ENCODE results near the gene MMP11.

DNA sequence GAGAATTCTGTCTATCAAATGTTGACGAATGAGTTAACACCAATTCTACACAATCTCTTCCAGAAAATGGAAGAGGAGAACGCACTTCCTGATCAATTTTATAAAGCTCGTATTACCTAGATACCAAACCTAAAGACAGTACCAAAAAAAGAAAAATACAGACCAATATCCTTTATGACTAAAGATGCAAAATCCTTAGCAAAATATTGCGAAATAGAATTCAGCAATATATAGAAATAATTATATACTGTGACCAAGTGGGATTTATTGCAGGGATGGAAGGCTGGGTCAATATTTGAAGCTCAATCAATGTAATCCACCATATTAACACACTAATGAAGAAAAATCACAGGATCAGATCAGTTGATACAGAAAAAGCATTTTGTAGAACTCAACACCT is 39.7 kb downstream of the MMP11 start:
- TF ChIP-seq EZH2phosphoT487 (IDR thresholded peaks at IDR 0.05; ENCODE audit: borderline replicate concordance) = no peak
- no peak for TF ChIP-seq ZNF274 (IDR thresholded peaks at IDR 0.05; ENCODE audit: low read depth, low read length)
- no peak for TF ChIP-seq POLR2A (IDR thresholded peaks at IDR 0.05; ENCODE audit: borderline replicate concordance, extremely low read depth, insufficient read depth, insufficient read length)
- TF ChIP-seq, protein P1, sequence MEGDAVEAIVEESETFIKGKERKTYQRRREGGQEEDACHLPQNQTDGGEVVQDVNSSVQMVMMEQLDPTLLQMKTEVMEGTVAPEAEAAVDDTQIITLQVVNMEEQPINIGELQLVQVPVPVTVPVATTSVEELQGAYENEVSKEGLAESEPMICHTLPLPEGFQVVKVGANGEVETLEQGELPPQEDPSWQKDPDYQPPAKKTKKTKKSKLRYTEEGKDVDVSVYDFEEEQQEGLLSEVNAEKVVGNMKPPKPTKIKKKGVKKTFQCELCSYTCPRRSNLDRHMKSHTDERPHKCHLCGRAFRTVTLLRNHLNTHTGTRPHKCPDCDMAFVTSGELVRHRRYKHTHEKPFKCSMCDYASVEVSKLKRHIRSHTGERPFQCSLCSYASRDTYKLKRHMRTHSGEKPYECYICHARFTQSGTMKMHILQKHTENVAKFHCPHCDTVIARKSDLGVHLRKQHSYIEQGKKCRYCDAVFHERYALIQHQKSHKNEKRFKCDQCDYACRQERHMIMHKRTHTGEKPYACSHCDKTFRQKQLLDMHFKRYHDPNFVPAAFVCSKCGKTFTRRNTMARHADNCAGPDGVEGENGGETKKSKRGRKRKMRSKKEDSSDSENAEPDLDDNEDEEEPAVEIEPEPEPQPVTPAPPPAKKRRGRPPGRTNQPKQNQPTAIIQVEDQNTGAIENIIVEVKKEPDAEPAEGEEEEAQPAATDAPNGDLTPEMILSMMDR (IDR thresholded peaks at IDR 0.05 in 2 of 3, conservative IDR thresholded peaks at IDR 0.05 in 1 of 3; ENCODE audit: borderline replicate concordance in 1 of 3, insufficient read depth in 1 of 3, low read depth in 2 of 3, low read length in 2 of 3) = no peak
- TF ChIP-seq, protein P2, sequence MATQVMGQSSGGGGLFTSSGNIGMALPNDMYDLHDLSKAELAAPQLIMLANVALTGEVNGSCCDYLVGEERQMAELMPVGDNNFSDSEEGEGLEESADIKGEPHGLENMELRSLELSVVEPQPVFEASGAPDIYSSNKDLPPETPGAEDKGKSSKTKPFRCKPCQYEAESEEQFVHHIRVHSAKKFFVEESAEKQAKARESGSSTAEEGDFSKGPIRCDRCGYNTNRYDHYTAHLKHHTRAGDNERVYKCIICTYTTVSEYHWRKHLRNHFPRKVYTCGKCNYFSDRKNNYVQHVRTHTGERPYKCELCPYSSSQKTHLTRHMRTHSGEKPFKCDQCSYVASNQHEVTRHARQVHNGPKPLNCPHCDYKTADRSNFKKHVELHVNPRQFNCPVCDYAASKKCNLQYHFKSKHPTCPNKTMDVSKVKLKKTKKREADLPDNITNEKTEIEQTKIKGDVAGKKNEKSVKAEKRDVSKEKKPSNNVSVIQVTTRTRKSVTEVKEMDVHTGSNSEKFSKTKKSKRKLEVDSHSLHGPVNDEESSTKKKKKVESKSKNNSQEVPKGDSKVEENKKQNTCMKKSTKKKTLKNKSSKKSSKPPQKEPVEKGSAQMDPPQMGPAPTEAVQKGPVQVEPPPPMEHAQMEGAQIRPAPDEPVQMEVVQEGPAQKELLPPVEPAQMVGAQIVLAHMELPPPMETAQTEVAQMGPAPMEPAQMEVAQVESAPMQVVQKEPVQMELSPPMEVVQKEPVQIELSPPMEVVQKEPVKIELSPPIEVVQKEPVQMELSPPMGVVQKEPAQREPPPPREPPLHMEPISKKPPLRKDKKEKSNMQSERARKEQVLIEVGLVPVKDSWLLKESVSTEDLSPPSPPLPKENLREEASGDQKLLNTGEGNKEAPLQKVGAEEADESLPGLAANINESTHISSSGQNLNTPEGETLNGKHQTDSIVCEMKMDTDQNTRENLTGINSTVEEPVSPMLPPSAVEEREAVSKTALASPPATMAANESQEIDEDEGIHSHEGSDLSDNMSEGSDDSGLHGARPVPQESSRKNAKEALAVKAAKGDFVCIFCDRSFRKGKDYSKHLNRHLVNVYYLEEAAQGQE (IDR thresholded peaks at IDR 0.05; ENCODE audit: low read depth) = no peak
- TF ChIP-seq POLR2AphosphoS5 (IDR thresholded peaks at IDR 0.05; ENCODE audit: low read depth, low read length) = no peak

All from HCT116 (cell line).